Measurements from ENCODE around the gene RTL1. TPM values are rescaled to one million over a fixed set of nuclear protein-coding genes. Genes with fewer than 3 reads are reported as not detected.

The RTL1 gene
- total and polyA plus RNA-seq, 2 donors (not counting 1 experiment from before 2014, with no cell fraction given) = not detected

- no peak overlapping the region for H3K4me2 ChIP-seq (ENCODE audit: extremely low read depth, insufficient read depth, low read length)
- H3K36me3 ChIP-seq (ENCODE audit: control insufficient read depth, insufficient read depth, low read length) = peaks cover 12% of the 10 kb centered on the region
- H3K79me2 ChIP-seq (ENCODE audit: control insufficient read depth, insufficient read depth, low read length) = peaks cover 5% of the 10 kb centered on the region
Observed at GRCh38 chr14:100879194-100879593, 24.3 kb downstream of the RTL1 start.

GRCh38 chr14:100878271-100879146, 25.0 kb downstream of the RTL1 start:
- Histone ChIP-seq H3K4me1 (ENCODE audit: control insufficient read depth, extremely low read depth, insufficient read depth, low read length) (no peaks in the 10 kb centered on the region), H2AFZ (ENCODE audit: low read length) (no peak overlapping the region), H3K27me3 (ENCODE audit: control insufficient read depth, insufficient read depth, low read length) (no peaks in the 10 kb centered on the region), H3K36me3 (ENCODE audit: control insufficient read depth, insufficient read depth, low read length) (peaks cover 12% of the 10 kb centered on the region), H4K20me1 (ENCODE audit: control insufficient read depth, extremely low read depth, insufficient read depth, low read length) (no peaks in the 10 kb centered on the region), H3K9me3 (ENCODE audit: control insufficient read depth, insufficient read depth, low read depth, low read length) (no peaks in the 10 kb centered on the region), H3K4me3 (replicated peaks in 1 of 4; ENCODE audit: control extremely low read depth in 1 of 4, insufficient read depth in 1 of 4, low read depth in 3 of 4, low read length in 4 of 4) (no peak overlapping the region), H3K4me2 (ENCODE audit: extremely low read depth, insufficient read depth, low read length) (no peak overlapping the region), H3K79me2 (ENCODE audit: control insufficient read depth, insufficient read depth, low read length) (peaks cover 8% of the 10 kb centered on the region), H3K27ac (ENCODE audit: insufficient read depth, low read length) (no peak overlapping the region), H3K9ac (ENCODE audit: insufficient read depth, low read length) (no peak overlapping the region)
- no peak for TF ChIP-seq CTCF (conservative IDR thresholded peaks at IDR 0.05 in 1 of 2, IDR thresholded peaks at IDR 0.05 in 1 of 2; ENCODE audit: low read depth in 1 of 2, low read length in 2 of 2)
- TF ChIP-seq EZH2 (IDR thresholded peaks at IDR 0.05; ENCODE audit: low read length, missing control alignments) = no peak
- no peak for DNase-seq (ENCODE audit: low read depth in 2 of 2)

More at GRCh38 chr14:100879194-100879593, 24.3 kb downstream of the RTL1 start:
- H3K27me3 ChIP-seq (ENCODE audit: control insufficient read depth, insufficient read depth, low read length) = no peaks in the 10 kb centered on the region
- no peak overlapping the region for H3K4me3 ChIP-seq (replicated peaks in 1 of 4; ENCODE audit: control extremely low read depth in 1 of 4, insufficient read depth in 1 of 4, low read depth in 3 of 4, low read length in 4 of 4)
- no peak overlapping the region for H3K9ac ChIP-seq (ENCODE audit: insufficient read depth, low read length)
- no peaks in the 10 kb centered on the region for H4K20me1 ChIP-seq (ENCODE audit: control insufficient read depth, extremely low read depth, insufficient read depth, low read length)
- H3K4me1 ChIP-seq (ENCODE audit: control insufficient read depth, extremely low read depth, insufficient read depth, low read length) = no peaks in the 10 kb centered on the region
- no peak overlapping the region for H3K27ac ChIP-seq (ENCODE audit: insufficient read depth, low read length)
- no peak overlapping the region for H2AFZ ChIP-seq (ENCODE audit: low read length)
- DNase-seq (ENCODE audit: low read depth in 2 of 2) = no peak
- H3K9me3 ChIP-seq (ENCODE audit: control insufficient read depth, insufficient read depth, low read depth, low read length) = no peaks in the 10 kb centered on the region
- no peak for TF ChIP-seq EZH2 (IDR thresholded peaks at IDR 0.05; ENCODE audit: low read length, missing control alignments)
- TF ChIP-seq CTCF (conservative IDR thresholded peaks at IDR 0.05 in 1 of 2, IDR thresholded peaks at IDR 0.05 in 1 of 2; ENCODE audit: low read depth in 1 of 2, low read length in 2 of 2) = no peak

GRCh38 chr14:100875861-100876590, 27.5 kb downstream of the RTL1 start:
- H3K27ac ChIP-seq (ENCODE audit: insufficient read depth, low read length) = no peak overlapping the region
- no peak overlapping the region for H3K9ac ChIP-seq (ENCODE audit: insufficient read depth, low read length)
- DNase-seq (ENCODE audit: low read depth in 2 of 2) = no peak
- H3K4me3 ChIP-seq (replicated peaks in 1 of 4; ENCODE audit: control extremely low read depth in 1 of 4, insufficient read depth in 1 of 4, low read depth in 3 of 4, low read length in 4 of 4) = no peak overlapping the region
- no peak for TF ChIP-seq EZH2 (IDR thresholded peaks at IDR 0.05; ENCODE audit: low read length, missing control alignments)
- no peak for TF ChIP-seq CTCF (conservative IDR thresholded peaks at IDR 0.05 in 1 of 2, IDR thresholded peaks at IDR 0.05 in 1 of 2; ENCODE audit: low read depth in 1 of 2, low read length in 2 of 2)
- H2AFZ ChIP-seq (ENCODE audit: low read length) = no peak overlapping the region
- H3K4me1 ChIP-seq (ENCODE audit: control insufficient read depth, extremely low read depth, insufficient read depth, low read length) = no peaks in the 10 kb centered on the region
- peaks cover 8% of the 10 kb centered on the region for H3K79me2 ChIP-seq (ENCODE audit: control insufficient read depth, insufficient read depth, low read length)
- H3K36me3 ChIP-seq (ENCODE audit: control insufficient read depth, insufficient read depth, low read length) = peaks cover 1% of the 10 kb centered on the region
- H3K27me3 ChIP-seq (ENCODE audit: control insufficient read depth, insufficient read depth, low read length) = no peaks in the 10 kb centered on the region
- H4K20me1 ChIP-seq (ENCODE audit: control insufficient read depth, extremely low read depth, insufficient read depth, low read length) = no peaks in the 10 kb centered on the region
- no peak overlapping the region for H3K4me2 ChIP-seq (ENCODE audit: extremely low read depth, insufficient read depth, low read length)
- H3K9me3 ChIP-seq (ENCODE audit: control insufficient read depth, insufficient read depth, low read depth, low read length) = no peaks in the 10 kb centered on the region

Measured in fibroblast of lung (primary cell).